ENCODE data around the gene WNT1.

The WNT1 gene

DNA sequence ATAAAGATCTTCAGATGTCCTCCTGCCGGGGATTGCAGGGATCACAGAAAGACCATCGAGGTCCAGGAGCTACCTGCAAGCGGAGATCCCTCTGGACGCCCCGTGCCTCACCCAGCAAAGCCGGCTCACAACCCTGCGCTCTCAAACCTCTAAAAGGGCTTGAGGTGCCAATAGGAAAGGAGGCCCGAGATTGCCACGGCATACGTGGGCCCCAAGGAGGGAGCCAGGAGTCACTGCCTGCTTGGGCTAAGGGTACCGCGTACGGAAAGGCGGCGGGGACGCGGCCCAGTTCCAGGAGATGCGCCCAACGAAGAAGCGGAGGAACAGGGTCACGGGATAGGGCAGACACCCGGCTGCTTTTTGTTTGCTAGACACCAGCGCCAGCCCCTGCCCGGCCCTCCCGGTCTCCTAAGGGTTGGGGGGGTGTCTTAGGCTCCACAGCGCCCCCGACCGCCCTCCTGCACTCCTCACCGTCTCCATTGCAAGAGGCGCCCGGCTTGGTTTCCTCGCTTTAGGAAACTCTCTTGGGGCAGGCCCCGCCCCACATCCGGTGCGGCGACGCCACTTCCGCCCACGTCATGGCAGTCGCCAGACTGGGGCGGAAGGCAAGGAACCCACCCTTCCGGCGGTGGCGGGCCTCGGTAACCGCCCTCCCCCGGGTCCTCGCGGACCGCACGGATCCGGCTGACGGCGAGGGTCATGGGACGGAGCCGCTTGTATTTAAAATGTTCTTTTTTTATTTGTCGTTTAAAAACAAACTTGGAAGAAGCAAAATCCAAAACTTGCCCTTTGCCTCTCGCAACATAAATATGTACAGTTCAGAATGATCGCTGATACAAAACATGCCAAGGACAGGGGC lies 40.4 kb downstream of the WNT1 start, which contains the start of gene PRKAG1:
Gene PRKAG1 (minus strand): TSS at position 516 of the 859 bp plus-strand sequence. CDS start 36 bp downstream, at position 480.
- peaks cover 0 to 21% (median 18%) of the 10 kb centered on the region in 5 donors for H3K4me1 ChIP-seq (ENCODE audit: control insufficient read depth in 5 of 5, insufficient read depth in 5 of 5, low read length in 5 of 5)
- H3K27ac ChIP-seq (ENCODE audit: low read depth, low read length), result peak within 1 kb of the TSS; percentile 89
- no peaks in the 10 kb centered on the region for H3K27me3 ChIP-seq (ENCODE audit: control insufficient read depth in 5 of 5, insufficient read depth in 4 of 5, low read length in 5 of 5)
- peak within 1 kb of the TSS; percentile 48 to 97 (median 84) for H3K9ac ChIP-seq (ENCODE audit: low read length in 5 of 5)
- peaks cover 0 to 29% (median 26%) of the 10 kb centered on the region in 5 donors for H3K36me3 ChIP-seq (ENCODE audit: control insufficient read depth in 5 of 5, insufficient read depth in 5 of 5, low read length in 5 of 5)
- H3K9me3 ChIP-seq (ENCODE audit: control insufficient read depth in 5 of 5, low read length in 5 of 5), result no peaks in the 10 kb centered on the region
- peak within 1 kb of the TSS; percentile 75 to 98 (median 91) for H3K4me3 ChIP-seq (ENCODE audit: low read depth in 1 of 5, low read length in 5 of 5)

- peaks cover 0 to 21% (median 18%) of the 10 kb centered on the region in 5 donors for H3K4me1 ChIP-seq (ENCODE audit: control insufficient read depth in 5 of 5, insufficient read depth in 5 of 5, low read length in 5 of 5)
Observed at GRCh38 chr12:49019120-49019430, 41.0 kb downstream of the WNT1 start.

GRCh38 chr12:49019443-49020324 lies 41.6 kb downstream of the WNT1 start:
- peak overlapping the region in 3 of 5 donors; percentile 22 to 53 (median 37) for H3K9ac ChIP-seq (ENCODE audit: low read length in 5 of 5)
- H3K27ac ChIP-seq (ENCODE audit: low read depth, low read length), result peak overlapping the region; percentile 89
- no peaks in the 10 kb centered on the region for H3K27me3 ChIP-seq (ENCODE audit: control insufficient read depth in 5 of 5, insufficient read depth in 4 of 5, low read length in 5 of 5)
- no peaks in the 10 kb centered on the region for H3K9me3 ChIP-seq (ENCODE audit: control insufficient read depth in 5 of 5, low read length in 5 of 5)
- peak overlapping the region in 2 of 5 donors; percentile 68 to 98 for H3K4me3 ChIP-seq (ENCODE audit: low read depth in 1 of 5, low read length in 5 of 5)
- H3K4me1 ChIP-seq (ENCODE audit: control insufficient read depth in 5 of 5, insufficient read depth in 5 of 5, low read length in 5 of 5), result peaks cover 0 to 21% (median 18%) of the 10 kb centered on the region in 5 donors
- peaks cover 0 to 41% (median 36%) of the 10 kb centered on the region in 5 donors for H3K36me3 ChIP-seq (ENCODE audit: control insufficient read depth in 5 of 5, insufficient read depth in 5 of 5, low read length in 5 of 5)

More at GRCh38 chr12:49019120-49019430, 41.0 kb downstream of the WNT1 start:
- Histone ChIP-seq H3K9ac (ENCODE audit: low read length in 5 of 5) (peak overlapping the region; percentile 2 to 84 (median 71)), H3K4me3 (ENCODE audit: low read depth in 1 of 5, low read length in 5 of 5) (peak overlapping the region; percentile 68 to 98 (median 78)), H3K27ac (ENCODE audit: low read depth, low read length) (peak overlapping the region; percentile 89), H3K36me3 (ENCODE audit: control insufficient read depth in 5 of 5, insufficient read depth in 5 of 5, low read length in 5 of 5) (peaks cover 0 to 35% (median 30%) of the 10 kb centered on the region in 5 donors), H3K27me3 (ENCODE audit: control insufficient read depth in 5 of 5, insufficient read depth in 4 of 5, low read length in 5 of 5) (no peaks in the 10 kb centered on the region), H3K9me3 (ENCODE audit: control insufficient read depth in 5 of 5, low read length in 5 of 5) (no peaks in the 10 kb centered on the region)

DNA sequence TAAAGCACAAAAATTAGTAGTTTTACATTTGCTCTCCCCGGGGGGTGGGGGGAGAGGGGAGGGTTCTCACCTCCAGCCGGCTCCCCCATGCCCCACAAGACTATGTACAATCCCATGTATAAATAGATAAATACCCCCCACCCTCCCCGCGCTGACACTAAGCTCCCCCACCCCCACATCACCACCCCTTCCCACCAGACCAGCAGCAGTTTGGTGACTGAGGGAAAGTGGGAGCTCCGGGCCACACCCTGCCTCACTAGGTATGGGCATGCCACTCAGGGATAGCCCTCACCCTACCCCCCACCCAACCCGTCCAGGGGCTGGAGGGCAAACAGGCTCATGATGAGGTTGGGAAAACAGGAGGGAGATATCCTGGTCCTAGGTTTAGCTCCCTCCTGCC lies 42.3 kb downstream of the WNT1 start:
- H3K4me3 ChIP-seq (ENCODE audit: low read depth in 1 of 5, low read length in 5 of 5), result no peak overlapping the region
- H3K4me1 ChIP-seq (ENCODE audit: control insufficient read depth in 5 of 5, insufficient read depth in 5 of 5, low read length in 5 of 5), result peaks cover 0 to 21% (median 18%) of the 10 kb centered on the region in 5 donors
- no peak overlapping the region for H3K9ac ChIP-seq (ENCODE audit: low read length in 5 of 5)
- peaks cover 5 to 49% (median 43%) of the 10 kb centered on the region in 5 donors for H3K36me3 ChIP-seq (ENCODE audit: control insufficient read depth in 5 of 5, insufficient read depth in 5 of 5, low read length in 5 of 5)
- no peaks in the 10 kb centered on the region for H3K9me3 ChIP-seq (ENCODE audit: control insufficient read depth in 5 of 5, low read length in 5 of 5)
- no peak overlapping the region for H3K27ac ChIP-seq (ENCODE audit: low read depth, low read length)
- no peaks in the 10 kb centered on the region for H3K27me3 ChIP-seq (ENCODE audit: control insufficient read depth in 5 of 5, insufficient read depth in 4 of 5, low read length in 5 of 5)

- no peaks in the 10 kb centered on the region for H3K27me3 ChIP-seq (ENCODE audit: control insufficient read depth in 5 of 5, insufficient read depth in 4 of 5, low read length in 5 of 5)
- no peaks in the 10 kb centered on the region for H3K9me3 ChIP-seq (ENCODE audit: control insufficient read depth in 5 of 5, low read length in 5 of 5)
- no peak overlapping the region for H3K27ac ChIP-seq (ENCODE audit: low read depth, low read length)
- no peak overlapping the region for H3K4me3 ChIP-seq (ENCODE audit: low read depth in 1 of 5, low read length in 5 of 5)
- H3K9ac ChIP-seq (ENCODE audit: low read length in 5 of 5), result no peak overlapping the region
- peaks cover 9 to 58% (median 52%) of the 10 kb centered on the region in 5 donors for H3K36me3 ChIP-seq (ENCODE audit: control insufficient read depth in 5 of 5, insufficient read depth in 5 of 5, low read length in 5 of 5)
- H3K4me1 ChIP-seq (ENCODE audit: control insufficient read depth in 5 of 5, insufficient read depth in 5 of 5, low read length in 5 of 5), result peaks cover 0 to 21% (median 18%) of the 10 kb centered on the region in 5 donors
Observed at GRCh38 chr12:49021292-49021915, 43.3 kb downstream of the WNT1 start.

DNA sequence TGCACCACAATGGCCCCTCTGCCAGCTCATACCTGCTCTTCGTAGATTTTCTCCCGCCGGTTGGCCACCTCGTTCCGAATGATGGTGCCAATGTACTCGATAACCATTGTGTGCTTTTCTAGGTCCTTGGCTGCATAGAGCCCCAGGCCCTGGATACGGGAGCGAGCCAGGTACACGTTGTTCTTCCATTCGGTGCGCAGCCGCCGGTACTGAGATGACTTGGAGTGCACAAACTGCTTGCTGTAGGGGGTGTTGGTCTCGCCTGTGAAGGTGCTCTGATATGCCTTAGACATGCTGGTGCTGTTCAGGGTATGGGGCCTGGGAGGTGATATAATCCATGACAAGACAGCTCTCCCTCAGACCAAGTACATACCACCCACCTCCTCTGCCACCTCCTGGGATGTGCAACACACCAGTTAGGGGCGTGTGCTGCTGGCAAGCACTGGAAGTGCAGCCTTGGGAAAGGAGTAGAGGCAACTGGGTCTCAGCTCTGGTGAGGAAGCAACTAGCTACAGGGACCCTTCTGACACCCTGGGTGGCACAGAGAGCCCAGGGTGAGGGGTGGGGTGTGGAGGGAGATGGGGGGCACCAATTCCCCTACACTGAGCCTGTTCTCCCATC lies 44.5 kb downstream of the WNT1 start:
- Histone ChIP-seq H3K9me3 (ENCODE audit: control insufficient read depth in 5 of 5, low read length in 5 of 5) (no peaks in the 10 kb centered on the region), H3K9ac (ENCODE audit: low read length in 5 of 5) (no peak overlapping the region), H3K27me3 (ENCODE audit: control insufficient read depth in 5 of 5, insufficient read depth in 4 of 5, low read length in 5 of 5) (no peaks in the 10 kb centered on the region), H3K4me3 (ENCODE audit: low read depth in 1 of 5, low read length in 5 of 5) (no peak overlapping the region), H3K4me1 (ENCODE audit: control insufficient read depth in 5 of 5, insufficient read depth in 5 of 5, low read length in 5 of 5) (peaks cover 0 to 14% (median 9%) of the 10 kb centered on the region in 5 donors), H3K36me3 (ENCODE audit: control insufficient read depth in 5 of 5, insufficient read depth in 5 of 5, low read length in 5 of 5) (peaks cover 9 to 71% (median 64%) of the 10 kb centered on the region in 5 donors), H3K27ac (ENCODE audit: low read depth, low read length) (no peak overlapping the region)

GRCh38 chr12:49023812-49024211 lies 45.7 kb downstream of the WNT1 start:
- Histone ChIP-seq H3K4me3 (ENCODE audit: low read depth in 1 of 5, low read length in 5 of 5) (no peak overlapping the region), H3K4me1 (ENCODE audit: control insufficient read depth in 5 of 5, insufficient read depth in 5 of 5, low read length in 5 of 5) (peaks cover 0 to 9% (median 4%) of the 10 kb centered on the region in 5 donors), H3K9me3 (ENCODE audit: control insufficient read depth in 5 of 5, low read length in 5 of 5) (no peaks in the 10 kb centered on the region), H3K36me3 (ENCODE audit: control insufficient read depth in 5 of 5, insufficient read depth in 5 of 5, low read length in 5 of 5) (peaks cover 12 to 82% (median 76%) of the 10 kb centered on the region in 5 donors), H3K27ac (ENCODE audit: low read depth, low read length) (no peak overlapping the region), H3K27me3 (ENCODE audit: control insufficient read depth in 5 of 5, insufficient read depth in 4 of 5, low read length in 5 of 5) (no peaks in the 10 kb centered on the region), H3K9ac (ENCODE audit: low read length in 5 of 5) (no peak overlapping the region)

DNA sequence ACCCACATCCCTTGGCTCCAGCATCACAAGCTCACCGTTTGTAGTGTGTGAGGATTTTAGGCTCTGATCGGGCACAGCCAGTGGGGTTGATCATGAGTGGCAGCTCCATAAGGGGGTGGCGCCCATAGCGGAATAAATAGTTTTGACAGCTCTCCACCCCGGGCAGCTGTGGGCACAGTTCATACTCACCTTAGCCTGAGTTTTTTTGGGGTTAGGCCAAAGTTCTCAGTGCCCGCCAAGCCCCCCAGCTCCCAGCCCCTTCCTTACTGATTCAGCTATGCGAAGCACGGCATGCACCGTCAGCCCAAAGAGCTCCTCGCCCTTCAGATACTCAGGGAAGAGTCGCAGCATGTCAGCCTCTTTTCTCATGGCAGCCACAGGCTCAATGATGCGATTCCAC lies 46.4 kb downstream of the WNT1 start:
- Histone ChIP-seq H3K27me3 (ENCODE audit: control insufficient read depth in 5 of 5, insufficient read depth in 4 of 5, low read length in 5 of 5) (no peaks in the 10 kb centered on the region), H3K27ac (ENCODE audit: low read depth, low read length) (no peak overlapping the region), H3K9me3 (ENCODE audit: control insufficient read depth in 5 of 5, low read length in 5 of 5) (no peaks in the 10 kb centered on the region), H3K4me1 (ENCODE audit: control insufficient read depth in 5 of 5, insufficient read depth in 5 of 5, low read length in 5 of 5) (peaks cover 0 to 3% (median under 1%) of the 10 kb centered on the region in 5 donors), H3K4me3 (ENCODE audit: low read depth in 1 of 5, low read length in 5 of 5) (no peak overlapping the region), H3K9ac (ENCODE audit: low read length in 5 of 5) (no peak overlapping the region), H3K36me3 (ENCODE audit: control insufficient read depth in 5 of 5, insufficient read depth in 5 of 5, low read length in 5 of 5) (peaks cover 12 to 88% (median 83%) of the 10 kb centered on the region in 5 donors)

- H3K4me3 ChIP-seq (ENCODE audit: low read depth in 1 of 5, low read length in 5 of 5), result no peak overlapping the region
- H3K36me3 ChIP-seq (ENCODE audit: control insufficient read depth in 5 of 5, insufficient read depth in 5 of 5, low read length in 5 of 5), result peaks cover 12 to 95% (median 88%) of the 10 kb centered on the region in 5 donors
Observed at GRCh38 chr12:49025463-49025862, 47.3 kb downstream of the WNT1 start.

More at GRCh38 chr12:49025463-49025862, 47.3 kb downstream of the WNT1 start:
- H3K9ac ChIP-seq (ENCODE audit: low read length in 5 of 5), result no peak overlapping the region
- H3K27me3 ChIP-seq (ENCODE audit: control insufficient read depth in 5 of 5, insufficient read depth in 4 of 5, low read length in 5 of 5), result no peaks in the 10 kb centered on the region
- H3K27ac ChIP-seq (ENCODE audit: low read depth, low read length), result no peak overlapping the region
- H3K9me3 ChIP-seq (ENCODE audit: control insufficient read depth in 5 of 5, low read length in 5 of 5), result no peaks in the 10 kb centered on the region
- H3K4me1 ChIP-seq (ENCODE audit: control insufficient read depth in 5 of 5, insufficient read depth in 5 of 5, low read length in 5 of 5), result no peaks in the 10 kb centered on the region
